HG02884 (cell line): Measurements from ENCODE around the gene HDAC10.

Experiments used
- ATAC-seq: cut with Tn5 transposase; IDR thresholded peaks from one replicate; pipeline ENCODE4 v1.9.1; 2021; ENCODE audit warnings: mild to moderate bottlenecking, moderate library complexity; ENCODE audit not compliant: unreplicated experiment

The HDAC10 gene

GRCh38 chr22:50257041-50257440 is 6.0 kb upstream of the HDAC10 start:
- no peak for ATAC-seq

- ATAC-seq, result no peak
Observed at GRCh38 chr22:50256258-50256862, 5.3 kb upstream of the HDAC10 start.

GRCh38 chr22:50255607-50256006 is 4.5 kb upstream of the HDAC10 start:
- no peak for ATAC-seq

GRCh38 chr22:50255099-50255498 is 4.0 kb upstream of the HDAC10 start:
- no peak for ATAC-seq

GRCh38 chr22:50253941-50254340 is 2.9 kb upstream of the HDAC10 start:
- ATAC-seq, result no peak

- no peak for ATAC-seq
Observed at GRCh38 chr22:50253046-50253915, 2.2 kb upstream of the HDAC10 start.

DNA sequence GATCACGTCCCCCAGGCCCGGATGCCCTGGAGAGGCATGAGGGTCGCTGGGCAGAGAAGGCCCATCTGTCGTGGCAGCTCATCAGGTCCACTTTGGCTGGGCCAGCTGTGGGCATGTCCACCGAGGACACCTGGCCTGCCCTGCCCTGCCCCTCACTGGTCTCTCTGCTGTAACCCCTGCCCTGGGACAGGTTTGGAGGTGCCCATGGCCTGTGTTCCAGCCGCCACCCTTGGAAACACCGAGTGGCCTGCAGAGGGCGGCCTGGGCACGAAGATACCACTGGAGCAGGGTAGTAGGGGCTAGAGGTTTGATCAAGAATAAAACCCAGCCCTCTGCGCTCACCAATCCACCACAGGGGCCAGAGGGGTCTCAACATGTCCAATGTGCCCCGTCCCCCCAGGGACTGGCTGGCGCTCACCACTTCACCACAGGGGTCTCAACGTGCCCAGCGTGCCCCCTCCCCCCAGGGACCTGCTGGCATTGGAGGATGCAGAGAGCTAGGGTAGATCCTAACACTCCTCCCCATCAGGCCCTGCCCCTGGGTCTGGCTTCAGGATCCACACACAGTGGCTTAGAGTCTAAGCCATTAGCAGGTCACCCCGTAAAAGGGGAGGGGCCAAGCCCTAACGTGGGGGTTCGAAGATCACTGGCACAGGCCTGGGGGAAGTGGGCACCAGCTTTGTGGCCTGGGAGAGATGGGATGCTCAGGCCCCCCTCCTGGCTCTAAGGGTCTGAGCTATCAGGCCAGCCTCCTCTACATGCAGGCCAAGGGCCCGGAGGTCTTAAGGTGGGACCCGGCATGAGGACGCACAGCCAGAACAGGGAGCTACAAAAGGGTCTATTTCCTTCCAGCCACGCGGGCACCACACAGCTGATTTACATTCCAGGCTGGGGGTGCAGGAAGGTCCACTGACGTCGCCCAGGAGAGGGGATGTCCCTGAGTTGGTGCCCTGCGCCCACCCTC is 1.3 kb upstream of the HDAC10 start:
- ATAC-seq, result no peak

GRCh38 chr22:50251477-50252081 is 514 bp upstream of the HDAC10 start:
- no peak for ATAC-seq

DNA sequence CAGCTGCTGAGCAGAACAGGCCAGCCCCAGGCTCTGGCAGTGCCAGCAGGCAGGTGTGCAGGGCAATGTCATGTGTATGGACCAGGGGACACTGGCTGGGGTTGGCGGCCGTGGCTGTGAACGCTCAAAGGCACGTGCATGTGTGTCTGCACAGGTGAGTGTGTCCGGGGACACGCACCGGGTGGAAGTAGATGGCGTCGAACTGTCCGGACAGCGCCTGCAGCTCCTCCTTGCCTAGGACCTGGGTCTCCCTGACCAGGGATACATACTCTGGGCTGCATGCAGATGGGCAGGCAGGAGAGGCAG is 863 bp downstream of the HDAC10 start:
- no peak for ATAC-seq

DNA sequence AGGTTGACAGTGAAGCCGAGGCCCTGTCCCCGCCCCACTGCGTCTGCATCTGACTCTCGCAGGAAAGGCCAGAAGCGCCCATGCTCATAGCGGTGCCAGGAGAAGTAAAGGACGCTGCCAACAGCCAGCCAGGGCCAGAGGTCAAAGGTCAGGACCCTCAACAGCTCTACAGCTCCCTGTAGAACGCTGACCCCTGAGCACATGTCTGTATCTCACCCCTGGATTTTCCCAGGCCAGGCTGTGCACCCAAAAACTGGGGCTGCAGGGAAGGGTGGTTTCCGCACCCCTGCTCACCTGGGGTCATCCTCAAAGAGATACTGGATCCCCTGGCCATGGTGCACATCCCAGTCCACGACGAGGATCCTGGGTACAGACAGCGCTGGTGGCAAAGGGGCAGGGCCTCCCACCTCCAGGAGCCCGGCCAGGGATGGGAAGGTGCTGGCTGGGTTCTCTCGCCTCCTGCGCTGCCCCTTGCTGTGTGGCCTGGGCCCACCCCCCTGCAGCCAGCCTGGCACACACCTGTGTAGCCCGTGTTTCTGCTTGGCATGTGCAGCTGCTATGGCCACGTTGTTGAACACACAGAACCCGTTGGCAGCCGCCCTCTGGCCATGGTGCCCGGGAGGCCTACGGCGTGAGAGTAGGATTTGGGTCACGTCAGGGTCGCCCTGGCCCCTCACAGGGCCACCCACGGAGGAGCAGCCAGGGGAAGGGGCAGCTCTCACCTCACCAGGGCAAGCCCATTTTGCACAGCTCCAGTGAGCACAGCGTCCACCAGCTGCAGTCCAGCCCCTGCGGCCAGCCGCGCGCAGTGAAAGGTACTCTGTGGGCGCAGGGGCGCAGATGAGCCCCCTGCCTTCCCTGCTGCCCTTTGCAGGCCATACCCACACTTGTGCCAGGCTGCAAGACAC is 1.5 kb downstream of the HDAC10 start:
- ATAC-seq, result no peak

DNA sequence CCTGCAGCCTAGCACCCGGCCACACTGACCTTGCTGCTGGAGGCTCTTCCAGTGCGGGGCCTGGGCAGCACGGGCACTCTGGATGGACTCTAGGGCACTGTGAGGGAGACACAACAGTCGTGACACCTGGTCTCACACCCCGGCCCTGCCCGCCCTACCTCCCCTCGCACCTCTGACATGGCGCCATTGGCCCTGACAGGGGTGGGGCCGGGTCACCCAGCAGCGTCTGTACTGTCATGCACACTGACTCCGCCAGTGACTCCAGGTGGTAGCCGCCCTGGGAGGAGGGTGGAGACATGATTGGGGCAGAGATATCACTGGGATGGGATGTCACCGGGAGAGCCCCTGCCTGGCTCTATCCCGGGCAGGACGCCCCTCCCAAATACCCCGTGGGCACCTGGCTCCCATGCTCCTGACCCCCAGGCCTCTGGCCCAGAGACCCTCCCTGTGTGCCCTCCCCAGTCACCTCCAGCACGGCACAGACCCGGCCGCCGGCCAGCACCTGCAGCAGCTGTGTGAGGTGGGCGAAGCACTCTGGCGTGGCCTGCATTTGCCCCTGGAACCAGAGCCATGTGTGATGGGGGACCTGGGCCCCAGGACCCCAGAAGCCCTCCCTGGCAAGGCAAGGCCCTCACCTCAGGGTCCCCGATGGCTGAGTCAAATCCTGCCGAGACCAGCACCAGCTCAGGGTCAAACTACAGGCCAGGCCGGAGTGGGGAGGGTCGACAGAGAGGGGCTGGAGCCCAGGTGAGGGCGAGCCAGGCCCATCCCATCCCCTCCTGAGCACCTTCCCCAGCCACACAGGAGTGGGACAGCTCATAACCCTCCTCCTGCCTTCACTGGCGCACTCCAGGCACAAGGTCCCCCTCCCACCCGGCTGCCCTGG is 2.6 kb downstream of the HDAC10 start:
- no peak for ATAC-seq

DNA sequence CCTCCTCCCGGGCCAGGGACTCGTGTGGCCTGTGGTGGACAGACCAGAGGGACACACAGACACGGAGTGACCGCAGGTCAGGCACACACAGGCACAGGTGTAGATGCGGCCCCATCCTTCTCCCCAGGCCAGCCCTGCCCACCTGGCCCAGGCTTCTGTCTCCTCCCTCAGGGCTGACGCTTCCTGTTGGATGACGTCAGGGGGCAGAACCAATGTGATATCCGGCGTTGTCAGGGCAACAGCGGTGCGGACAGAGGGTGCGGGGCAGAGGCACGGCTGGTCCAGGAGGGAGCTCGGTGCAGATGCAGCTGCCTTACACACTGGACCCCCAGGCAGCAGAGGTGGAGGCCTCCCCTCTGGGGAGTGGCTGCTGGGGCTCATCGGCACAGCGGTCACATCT is 3.3 kb downstream of the HDAC10 start:
- no peak for ATAC-seq

GRCh38 chr22:50246242-50247175 is 4.6 kb downstream of the HDAC10 start:
- no peak for ATAC-seq

DNA sequence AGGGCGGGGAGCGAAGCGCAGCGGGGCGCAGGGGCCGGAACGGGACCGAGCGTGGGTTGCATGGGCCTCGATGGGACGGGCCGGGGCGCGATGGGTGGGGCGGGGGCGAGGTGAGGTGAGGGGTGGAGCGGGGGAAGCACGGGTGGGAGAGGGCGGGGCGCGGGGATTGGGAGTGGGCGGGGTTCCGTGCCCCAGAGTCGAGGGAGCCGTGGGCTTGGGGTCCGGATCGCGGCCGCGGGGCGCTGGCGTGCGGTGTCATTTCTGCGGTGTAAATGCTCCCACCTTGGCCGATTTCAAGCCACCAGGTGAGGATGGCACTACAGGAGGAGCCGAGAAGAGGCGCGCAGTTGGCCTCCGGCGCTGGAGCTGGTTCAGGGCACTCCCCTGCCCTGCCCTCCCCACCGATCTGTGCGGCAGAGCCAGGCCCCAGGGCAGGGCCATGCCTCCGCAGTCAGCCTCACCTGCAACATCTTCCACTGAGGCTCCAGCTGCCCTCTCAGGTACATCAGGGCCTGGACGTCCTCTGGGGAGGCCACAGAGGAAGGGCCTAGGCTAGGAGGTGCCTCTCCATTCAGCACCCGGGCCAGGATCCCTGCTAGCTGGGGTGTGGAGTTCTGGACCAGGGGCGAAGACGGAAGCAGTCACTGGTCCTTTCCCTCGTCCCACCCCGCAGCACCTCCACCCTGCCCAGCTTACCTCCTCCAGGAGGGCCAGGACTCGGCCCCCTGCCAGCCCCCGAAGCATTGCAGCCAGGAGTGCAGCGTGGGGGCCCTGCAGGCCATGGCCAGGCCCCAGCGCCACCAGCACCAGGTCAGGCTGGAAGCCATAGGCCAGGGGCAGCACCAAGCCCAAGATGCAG is 5.6 kb downstream of the HDAC10 start:
- ATAC-seq, result no peak

GRCh38 chr22:50244420-50245213 is 6.4 kb downstream of the HDAC10 start, which contains the start of gene TUBGCP6:
TUBGCP6 (minus strand) TSS chr22:50245023; CDS start chr22:50244459, 564 bp downstream.
- ATAC-seq, result peak; percentile 66
